Stimulated activated CD4-positive, alpha-beta T cell treated with anti-CD3 and anti-CD28 coated beads, Interleukin-2, amount 100 ng/mL, for 48 hours (primary cell): Measurements from ENCODE around the gene ETAA1.
A peak's percentile ranks its signal among the peaks of the same experiment; 100 is the strongest.

Source experiments
- DNase-seq, 2 donors: peaks; one replicate each; pipeline ENCODE4 v3.0.0-alpha.2; 2020

The ETAA1 gene

DNA sequence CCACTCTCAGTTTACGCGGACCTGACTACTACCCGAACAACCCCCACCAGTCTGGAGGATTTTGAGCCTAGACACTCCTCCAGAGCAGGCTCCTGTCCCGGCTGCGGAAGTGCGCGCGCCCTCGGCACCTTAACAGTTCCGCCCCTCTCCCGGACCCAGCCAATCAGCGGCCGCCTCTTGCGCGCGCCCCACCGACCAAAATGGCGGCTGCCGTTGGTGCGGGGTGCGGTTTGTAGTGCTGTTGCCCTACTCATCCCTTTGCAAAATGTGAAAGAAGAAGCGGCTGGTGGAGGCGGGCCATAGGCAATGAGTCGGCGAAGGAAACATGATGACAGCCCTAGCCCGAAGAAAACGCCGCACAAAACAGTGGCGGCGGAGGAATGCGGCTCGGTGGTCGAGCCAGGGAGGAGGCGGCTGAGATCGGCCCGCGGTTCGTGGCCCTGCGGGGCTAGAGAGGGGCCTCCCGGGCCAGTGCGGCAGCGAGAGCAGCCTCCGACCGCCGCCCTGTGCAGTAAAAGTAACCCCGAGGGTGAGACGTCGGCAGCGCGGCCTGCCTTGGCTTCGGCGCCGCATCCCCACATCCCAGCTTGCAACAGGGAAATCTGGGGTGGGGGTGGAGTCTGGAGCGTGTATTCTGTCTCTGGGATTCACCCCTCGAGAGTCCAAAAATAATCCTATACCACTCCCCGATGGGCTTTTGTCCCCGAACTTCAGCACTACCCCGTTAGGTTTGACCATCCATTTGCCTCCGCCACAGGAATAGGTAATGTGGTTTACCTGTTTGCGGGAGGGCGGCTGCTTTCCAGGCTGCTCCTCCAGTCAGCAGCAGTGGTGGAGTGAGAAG, at the start of gene ETAA1:
Gene ETAA1 (plus strand): TSS at position 191 of the 844 bp plus-strand sequence. CDS start 116 bp downstream, at position 307.
- peak; percentile 87 to 89 for DNase-seq

DNA sequence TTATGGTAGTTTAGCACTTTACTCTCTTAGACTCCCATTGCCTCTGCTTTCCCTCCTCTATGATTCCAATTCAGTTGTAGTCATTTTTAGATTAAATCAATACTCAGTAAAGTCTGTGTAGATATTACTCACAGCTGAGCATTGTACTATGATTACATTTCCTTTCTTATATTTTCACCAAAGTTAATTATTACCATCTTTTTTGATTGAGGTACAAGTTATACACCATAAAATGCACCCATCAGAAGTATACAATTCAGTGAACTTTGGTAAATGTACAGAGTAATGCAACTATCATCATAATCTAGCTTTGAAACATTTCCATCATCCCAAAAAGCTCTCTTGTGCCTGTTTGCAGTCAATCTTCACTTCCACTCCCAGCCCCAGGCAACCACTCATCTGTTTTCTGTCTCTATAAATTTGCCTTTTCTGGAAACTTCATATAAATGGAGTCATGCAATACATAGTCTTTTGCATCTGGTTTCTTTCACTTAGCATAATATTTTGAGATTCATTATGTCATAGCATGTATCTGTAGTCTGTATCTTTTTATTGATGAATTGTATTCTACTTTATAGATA, 30.2 kb upstream of the ETAA1 start:
- no peak for DNase-seq

DNA sequence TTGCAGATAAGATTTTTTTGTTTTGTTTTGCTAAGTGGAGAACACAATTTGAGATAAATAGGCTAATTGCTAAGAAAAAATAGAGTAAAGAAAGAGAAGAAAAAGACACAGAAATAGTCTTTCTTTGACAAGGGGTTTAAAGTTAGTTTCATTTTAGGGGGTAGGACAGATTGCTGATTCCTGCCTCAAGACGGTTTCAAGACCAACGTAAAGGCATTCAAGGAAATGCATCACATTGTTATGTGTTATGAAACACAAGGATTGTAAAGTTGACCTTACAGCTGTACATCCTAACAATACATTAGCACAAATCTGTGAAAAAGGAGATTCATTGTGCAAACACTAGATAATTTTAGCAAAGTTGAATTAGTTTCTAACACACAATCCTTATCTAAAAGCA, 22.7 kb upstream of the ETAA1 start:
- DNase-seq = no peak

DNA sequence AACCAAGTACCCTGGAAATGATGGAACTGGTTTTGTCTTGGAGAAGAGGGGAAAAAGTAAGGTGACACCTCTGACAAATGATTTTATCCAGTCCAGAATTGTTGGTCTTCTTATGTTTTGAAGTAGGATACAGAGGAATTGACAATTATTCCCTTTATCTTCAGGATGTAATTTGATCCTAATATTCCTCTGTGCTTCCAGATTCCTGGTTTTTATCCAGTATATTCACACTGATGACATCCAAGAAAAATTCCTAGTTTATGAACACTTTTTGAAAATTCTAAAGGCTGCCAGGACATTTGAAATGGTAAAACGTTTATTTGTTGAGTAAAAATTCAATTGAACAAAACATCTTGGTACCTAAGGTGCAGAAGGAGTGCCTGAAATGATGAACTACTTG, 22.2 kb upstream of the ETAA1 start:
- no peak for DNase-seq

DNA sequence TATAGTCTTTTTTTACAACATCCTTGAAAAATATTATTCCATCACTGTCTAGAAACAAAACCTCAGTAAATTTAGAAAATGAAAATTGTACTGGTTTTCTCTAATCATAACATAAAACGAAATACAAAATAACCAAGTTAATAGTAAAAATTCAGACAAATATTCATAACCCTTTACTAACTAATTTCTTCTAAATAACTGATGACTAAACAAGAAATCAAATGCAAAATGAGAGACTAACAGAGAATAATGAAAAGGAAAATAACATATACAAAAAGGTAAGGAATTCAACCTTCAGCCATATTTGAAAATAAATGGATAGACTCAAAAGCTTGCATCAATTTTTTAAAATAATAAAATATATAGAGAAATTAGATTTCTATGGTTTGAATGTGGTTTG, 18.6 kb upstream of the ETAA1 start:
- no peak for DNase-seq

DNA sequence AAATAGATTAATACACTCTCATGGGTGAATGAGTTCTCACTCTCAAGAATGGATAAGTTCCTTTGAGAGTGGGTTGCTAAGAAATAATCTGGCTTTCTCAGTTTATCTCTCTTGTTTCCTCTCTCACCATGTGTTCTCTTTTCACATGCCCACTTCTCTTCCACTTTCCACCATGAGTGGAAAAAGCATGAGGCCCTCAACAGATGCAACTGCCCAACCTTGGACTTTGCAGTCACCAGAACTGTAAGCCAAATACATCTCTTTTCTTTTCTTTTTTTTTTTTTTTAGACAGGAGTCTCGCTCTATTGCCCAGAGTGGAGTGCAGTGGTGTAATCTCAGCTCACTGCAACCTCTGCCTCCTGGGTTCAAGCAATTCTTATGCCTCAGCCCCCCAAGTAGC, 18.1 kb upstream of the ETAA1 start:
- no peak for DNase-seq

DNA sequence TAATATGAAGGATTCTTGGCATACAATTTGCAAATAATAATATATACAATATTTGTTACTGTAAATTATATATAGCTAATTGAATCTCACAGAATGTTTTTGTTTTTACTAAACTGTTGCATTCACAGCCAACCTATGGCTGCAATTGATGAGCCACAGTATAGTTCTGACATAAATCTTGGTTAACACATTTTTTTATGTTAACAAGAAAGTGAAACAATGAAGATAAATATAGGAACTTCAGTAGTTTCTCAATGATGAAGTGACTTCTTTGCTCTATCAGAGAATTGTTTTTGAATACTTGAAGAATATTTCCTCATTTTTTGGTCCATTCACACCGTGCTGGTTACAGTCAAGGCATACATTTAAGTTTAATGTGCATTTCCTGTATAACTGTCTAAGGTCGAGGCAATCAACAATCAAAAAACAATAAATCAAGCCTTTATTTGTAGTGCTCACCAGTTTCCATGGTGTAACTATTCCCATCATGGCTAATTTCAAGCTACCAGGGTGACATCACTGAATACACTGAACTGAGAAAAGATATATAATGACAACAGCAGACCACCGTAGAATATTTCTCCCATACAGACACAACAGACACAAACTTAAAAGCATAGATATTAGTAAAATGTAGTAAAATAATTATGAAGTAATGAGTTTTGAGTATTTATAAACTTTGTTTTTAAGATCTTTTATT, 12.9 kb upstream of the ETAA1 start:
- no peak for DNase-seq

DNA sequence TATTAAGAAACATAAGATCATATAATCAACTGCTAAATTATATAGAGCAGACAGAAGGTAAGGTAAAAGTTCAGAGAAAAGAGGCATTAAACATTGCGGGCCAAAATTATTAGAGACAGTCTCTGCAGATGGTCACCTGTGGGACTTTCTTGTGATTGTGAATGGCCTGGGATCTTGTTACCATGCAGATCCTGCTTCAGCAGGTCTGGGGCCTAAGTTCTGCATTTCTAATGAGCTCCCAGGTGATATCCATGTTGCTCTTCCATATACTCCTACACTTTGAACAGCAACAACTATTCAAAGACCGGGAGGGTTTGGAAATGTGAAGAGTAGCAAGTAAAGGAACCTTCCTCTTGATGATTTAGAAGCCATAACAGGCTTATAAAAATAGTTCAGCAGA, 8.5 kb upstream of the ETAA1 start:
- no peak for DNase-seq

DNA sequence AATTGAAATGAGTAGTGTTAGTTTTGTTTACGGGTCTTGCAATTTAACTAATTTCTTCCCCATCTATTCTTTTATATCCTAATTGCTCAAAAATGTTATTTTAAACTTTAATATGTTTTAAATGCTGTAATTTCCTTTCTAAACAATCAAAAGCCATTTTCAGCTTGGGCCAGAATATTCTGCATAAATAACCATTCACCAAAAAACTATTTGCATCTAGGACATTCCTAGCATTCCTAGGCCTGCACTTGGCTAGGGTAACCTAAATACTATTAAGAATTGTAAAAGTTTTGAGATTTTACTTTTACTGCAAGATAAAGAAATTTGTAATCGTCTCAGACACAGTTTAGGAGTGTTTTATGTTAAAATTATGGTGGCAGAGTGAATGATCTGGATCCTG, 7.8 kb upstream of the ETAA1 start:
- DNase-seq = no peak

DNA sequence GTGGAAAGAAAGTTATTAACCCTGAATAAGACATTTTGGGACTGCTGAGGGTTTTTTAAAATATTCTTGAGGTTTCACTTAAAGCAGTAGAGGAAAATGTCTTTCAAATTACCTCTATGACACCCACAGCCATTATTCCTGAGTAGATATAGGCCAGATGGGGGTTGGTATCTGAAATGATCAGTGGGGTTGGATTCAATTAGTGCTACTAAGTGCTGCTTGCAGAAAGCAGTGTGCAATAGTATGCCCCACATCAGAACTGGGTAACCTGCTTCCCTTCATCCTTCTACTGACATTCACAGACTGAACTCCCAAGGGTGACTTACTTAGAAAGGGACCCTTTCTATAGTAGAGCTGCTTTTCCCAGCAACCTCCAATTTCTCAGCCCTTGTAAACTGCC, 7.3 kb upstream of the ETAA1 start:
- no peak for DNase-seq

DNA sequence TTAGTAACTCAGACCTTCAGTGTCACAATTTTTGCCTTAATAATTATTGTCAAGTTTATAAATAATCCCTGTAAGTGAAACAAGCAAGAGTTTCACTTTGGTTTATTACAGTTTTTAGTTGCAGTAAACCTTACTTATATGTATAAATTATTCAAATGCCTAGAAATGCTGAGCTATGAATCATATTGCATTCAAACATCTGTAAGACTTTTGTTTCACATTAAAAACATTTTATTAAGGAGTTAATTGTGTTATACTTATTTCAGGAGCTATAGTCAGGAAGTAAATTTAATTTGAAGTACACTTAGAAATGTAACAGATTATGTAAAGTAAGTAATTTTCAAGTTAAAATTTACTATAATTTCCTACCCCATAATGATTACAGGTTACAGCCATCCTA, 3.9 kb upstream of the ETAA1 start:
- no peak for DNase-seq

DNA sequence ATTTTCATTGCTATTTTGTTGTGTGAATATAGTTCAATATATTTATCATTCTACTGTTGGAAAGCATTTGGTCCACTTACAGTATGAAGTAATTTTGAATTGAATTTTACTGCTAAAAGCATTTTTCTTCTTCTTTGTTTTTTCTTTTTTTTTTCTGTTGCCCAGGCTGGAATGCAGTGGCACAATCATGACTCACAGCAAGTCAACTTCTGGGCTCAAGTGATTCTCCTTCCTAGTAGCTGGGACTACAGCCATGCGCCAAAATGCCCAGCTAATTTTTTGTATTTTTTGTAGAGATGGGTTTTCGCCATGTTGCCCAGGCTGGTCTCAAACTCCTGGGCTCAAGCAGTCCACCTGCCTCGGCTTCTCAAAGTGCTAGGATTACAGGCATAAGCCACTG, 2.4 kb upstream of the ETAA1 start:
- DNase-seq = no peak

DNA sequence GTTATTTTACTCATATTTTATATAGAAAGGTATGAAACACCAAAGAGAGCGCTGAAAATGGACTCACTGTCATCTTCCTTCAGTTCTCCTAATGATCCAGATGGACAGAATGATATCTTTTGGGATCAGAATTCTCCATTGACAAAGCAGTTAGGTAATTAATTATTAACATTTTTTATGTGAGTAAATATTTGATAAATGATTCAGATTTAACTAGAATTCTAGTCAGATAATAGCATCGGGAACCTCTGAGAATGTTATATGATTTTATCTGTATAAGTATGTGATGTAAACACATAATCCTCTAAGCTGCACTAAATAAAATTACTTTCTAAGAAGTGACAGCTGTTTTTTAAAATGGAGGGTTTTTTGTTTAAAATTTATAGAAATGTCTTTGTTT, 2.0 kb downstream of the ETAA1 start:
- DNase-seq = no peak

DNA sequence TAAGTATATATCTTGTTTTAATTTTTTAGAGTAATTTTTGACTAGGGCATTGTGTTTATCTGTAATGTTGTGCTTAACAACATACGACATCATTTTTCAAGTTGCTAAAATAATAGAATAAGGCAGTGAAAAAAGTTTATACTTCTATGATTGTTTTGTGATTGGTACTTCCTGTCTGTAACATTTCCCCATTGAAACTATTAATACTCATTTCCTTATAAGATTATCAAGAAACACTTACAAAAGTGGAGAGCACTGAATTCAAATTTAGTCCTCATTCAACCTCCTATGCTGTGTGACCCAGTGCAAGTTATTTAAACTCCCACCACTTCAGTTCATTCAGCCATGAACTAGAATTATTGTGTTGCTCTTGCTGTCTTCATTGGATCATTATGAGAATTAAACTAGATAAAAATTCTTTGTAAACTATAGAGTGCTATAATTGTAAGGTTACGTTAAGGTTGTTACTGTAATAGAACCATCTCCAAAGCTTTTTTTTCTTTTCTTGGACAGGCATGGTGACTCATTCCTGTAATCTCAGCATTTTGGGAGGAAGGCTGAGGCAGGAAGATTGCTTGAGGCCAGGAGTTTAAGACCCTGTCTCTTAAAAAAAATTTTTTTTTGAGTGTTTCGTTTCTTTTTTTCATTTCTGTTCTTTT, 2.8 kb downstream of the ETAA1 start:
- DNase-seq = no peak

DNA sequence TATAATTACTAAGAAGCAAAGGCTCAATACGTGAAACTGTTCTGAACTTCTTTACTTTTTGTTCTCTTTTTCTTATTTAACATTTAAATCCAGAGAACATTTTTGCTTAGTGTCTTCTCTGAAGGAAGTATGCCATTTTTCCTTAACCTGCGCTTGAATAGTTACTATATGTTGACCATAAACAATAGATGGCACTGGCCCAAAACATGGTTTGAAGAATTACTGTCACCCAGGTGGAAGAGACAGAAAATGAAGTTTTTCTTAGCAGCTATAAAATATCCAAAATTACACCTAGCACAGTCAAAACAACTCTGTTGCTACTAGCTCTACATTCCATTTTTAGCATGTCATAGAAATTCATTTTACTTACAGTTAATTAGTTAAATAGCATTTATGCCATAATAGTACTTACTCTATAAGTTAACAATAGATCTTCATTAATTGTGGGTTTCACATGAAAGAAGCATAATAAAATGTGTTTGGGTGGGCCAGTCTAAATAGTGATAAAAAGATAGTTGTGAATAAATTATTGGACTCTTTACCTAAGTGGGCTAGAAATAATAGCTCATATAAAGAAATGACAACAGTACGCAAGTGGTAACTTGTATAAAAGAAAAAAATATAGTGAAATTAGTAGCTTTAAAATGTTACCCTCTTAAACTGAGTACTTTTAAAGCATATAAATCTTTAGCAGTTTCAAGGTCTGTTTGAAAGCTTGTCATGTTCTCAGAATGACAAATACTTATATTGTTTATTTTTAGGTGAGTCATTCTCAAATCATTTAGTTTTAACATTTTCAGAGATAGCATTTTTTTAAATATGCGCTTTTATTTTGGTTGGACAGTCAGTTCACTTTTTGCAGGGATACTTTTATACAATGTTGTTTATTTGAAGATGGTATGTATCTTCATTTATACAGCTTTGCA, 3.7 kb downstream of the ETAA1 start:
- DNase-seq = no peak

DNA sequence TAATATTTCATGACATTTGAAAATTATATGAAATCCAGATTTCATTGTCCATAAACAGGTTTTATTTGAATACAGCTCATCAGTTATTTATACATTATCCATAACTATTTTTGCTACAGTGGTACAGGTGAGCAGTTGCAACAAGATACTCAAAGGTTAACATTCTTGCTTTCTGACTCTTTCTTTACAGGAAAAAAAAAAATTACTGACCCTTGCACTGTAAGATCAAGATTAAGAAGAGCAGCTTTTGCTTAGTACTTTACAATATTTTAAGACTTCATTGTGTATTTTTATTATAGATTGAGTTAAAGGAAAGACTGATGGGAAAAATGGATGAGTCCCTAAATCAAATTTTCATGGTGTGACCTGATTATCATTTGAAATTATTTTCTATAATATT, 11.2 kb downstream of the ETAA1 start:
- no peak for DNase-seq

DNA sequence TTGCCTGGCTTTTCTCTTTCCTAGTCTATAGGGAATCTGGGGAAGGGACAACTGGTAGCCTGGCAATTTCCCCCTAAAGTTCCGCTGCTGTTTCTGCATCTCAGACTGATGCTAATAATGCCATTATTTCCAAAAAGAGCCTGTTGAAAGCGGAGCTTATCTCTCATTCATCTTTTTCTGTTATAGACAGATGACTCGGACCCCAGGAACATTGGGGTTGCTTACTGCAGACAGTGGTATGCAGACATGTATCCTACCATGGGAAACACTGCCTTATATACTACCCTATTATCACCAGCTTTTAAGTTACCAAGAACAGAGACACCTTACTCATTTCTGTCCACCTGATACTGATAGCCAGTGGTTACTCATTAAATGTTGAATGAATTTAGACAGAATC, 15.3 kb downstream of the ETAA1 start:
- no peak for DNase-seq

DNA sequence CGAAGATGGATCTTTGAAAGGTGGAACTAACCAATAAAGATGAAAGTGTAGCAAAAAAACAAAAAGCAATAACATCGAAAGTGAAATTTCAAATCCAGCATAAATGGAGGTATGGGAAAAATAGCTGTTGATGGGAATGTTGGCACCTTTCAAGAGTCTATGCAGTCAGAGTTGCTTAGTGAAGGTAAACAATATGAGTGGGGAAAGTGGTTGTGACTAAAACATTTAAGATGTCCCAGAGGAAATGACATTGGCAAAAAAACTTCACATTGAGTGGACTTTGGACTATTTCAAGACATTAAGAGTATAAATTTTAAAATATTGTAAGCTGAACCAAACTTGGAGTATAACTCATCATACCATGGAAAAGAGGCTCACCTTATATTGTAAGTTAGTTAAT, 17.7 kb downstream of the ETAA1 start:
- DNase-seq = no peak

DNA sequence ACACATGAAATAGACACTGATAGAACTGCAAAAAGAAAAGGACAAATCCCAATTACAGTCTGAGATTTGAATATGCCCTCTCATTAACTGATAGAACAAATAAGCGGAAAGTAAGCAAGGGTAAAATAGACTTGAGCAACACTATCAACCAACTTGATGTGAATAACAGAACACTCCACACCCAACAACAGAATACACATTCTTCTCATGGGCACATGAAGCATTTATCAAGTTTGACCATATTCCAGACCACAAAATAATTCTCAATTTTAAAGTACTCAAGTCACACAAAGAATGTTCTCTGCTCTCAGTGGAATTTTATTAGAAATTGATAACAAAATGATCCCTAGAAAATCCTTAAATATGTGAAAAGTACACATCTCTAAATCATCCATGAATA, 19.0 kb downstream of the ETAA1 start:
- no peak for DNase-seq

DNA sequence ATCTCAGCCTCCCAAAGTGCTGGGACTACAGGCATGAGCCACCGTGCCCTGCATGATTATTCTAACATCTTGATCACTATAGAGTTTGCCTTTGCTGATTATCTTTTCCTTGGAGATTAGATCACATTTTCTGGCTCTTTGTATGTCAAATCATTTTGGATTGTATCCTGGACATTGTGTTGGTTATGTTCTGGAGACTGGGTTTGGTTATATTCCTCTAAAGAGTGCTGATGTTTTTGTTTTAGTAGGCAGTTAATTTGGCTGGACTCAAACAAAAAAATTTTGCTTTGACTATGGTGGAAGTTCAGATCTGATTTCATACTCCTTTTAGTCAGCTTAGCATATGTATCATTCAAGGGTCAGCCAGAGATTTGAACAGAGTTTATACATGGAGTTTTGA, 26.4 kb downstream of the ETAA1 start:
- no peak for DNase-seq

DNA sequence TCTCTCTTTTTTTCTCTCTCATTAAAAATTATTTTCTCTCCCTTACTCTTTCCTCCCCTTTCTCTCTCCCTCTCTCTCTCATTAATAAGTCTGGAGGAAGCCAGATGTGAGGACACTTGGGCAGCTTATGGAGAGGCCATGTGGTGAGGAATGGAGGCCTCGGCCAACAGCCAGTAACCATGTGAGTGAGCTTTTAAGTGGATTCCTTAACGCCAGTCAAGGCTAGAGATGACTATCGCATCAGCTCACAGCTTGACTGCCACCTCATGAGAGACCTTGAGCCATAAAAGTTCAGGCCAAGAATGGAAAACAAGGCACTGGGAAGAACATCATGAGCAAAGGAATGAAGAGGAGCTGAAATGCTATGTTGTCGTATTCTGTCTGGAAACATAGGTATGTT, 39.1 kb downstream of the ETAA1 start:
- DNase-seq = no peak

DNA sequence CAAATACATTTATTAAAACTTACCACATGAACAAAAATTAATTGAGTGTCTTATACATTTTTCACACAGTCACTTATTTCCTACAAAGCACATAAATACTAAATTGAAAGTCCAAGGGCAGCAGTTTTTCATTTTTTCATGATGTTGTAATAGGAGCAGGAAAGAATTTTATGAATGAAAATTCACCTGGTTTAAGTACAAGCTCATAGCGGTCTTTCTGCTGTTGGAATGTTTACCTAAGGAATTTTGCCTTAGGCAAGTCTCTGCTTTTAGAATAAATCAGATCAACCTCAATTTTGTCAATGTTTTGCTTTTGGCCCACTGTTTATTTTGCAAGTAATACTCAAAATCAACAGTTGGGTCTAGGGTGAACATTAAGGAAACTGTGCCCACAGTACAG, 40.0 kb downstream of the ETAA1 start:
- DNase-seq = no peak

DNA sequence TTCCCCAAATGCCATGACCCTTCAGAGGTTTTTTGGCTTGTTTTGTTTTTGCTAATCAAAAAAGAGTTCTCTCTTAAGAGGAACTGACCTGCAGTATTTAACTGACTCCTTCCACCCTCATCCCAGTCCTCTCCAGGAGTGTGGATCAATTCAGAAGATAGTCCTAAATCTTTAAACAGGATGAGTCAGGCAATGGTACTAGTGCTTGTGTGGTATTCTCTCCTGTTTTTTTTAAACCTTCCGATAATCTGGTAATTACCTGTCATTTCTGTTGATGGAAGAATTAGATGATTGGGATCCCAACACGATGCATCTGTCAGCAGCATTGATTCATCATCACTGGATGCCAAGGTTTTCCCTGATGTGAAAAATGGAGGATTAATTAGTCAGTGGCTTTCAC, 41.2 kb downstream of the ETAA1 start:
- no peak for DNase-seq
